DND-41 (cell line): ENCODE measurements around the gene CAVIN2.

ENCODE experiments used
- EZH2 ChIP-seq: IDR thresholded peaks from 3 replicates; pipeline ENCODE4 v1.6.1; 2012; ENCODE audit warnings: borderline replicate concordance, low read depth, mild to moderate bottlenecking, moderate library complexity, low read length, inconsistent platforms; ENCODE audit not compliant: severe bottlenecking
- TF ChIP-seq, protein P1 (sequence below): IDR thresholded peaks from 2 replicates; pipeline ENCODE4 v1.5.1; 2012; ENCODE audit warnings: borderline replicate concordance, low read length, moderate library complexity, mild to moderate bottlenecking; ENCODE audit not compliant: poor library complexity, severe bottlenecking; ENCODE audit errors: extremely low read depth

DNA sequence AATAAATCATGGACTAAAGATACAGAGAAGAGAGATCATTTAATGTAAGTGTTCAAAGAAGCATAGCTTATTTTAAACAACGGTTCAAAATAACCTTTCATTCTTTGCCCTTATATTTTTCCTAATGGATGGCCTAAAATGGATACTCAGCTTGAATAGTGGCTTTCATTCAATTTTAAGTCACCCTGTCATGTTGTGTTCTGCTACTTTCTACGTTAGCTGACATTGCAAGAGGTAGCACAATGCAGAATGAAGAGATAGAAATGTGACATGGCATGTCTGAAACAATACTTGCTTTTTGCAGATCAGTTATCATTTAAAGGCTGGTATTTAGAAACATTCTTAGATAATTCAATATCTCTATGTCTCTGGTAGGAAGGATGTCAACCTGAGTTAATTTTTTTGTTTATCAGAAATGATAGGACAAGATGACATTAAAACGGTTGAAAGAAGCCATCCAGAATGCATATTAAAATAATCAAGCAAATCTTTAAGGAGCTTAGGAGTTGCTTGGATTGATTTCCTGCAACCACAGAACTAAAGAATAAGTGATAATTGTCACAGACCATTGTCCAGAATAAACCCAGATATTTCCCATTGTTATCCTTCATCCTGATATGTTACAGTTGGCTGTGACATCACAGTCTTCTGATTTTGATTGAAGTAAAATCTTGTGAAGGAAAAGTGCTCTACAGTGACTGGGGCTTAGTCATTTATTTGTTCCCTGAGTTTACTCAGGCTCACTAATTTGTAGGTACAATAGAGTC is 41.7 kb upstream of the CAVIN2 start:
- TF ChIP-seq, protein P1, sequence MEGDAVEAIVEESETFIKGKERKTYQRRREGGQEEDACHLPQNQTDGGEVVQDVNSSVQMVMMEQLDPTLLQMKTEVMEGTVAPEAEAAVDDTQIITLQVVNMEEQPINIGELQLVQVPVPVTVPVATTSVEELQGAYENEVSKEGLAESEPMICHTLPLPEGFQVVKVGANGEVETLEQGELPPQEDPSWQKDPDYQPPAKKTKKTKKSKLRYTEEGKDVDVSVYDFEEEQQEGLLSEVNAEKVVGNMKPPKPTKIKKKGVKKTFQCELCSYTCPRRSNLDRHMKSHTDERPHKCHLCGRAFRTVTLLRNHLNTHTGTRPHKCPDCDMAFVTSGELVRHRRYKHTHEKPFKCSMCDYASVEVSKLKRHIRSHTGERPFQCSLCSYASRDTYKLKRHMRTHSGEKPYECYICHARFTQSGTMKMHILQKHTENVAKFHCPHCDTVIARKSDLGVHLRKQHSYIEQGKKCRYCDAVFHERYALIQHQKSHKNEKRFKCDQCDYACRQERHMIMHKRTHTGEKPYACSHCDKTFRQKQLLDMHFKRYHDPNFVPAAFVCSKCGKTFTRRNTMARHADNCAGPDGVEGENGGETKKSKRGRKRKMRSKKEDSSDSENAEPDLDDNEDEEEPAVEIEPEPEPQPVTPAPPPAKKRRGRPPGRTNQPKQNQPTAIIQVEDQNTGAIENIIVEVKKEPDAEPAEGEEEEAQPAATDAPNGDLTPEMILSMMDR, result no peak
- TF ChIP-seq EZH2, result no peak
